GM18519 (cell line): Measurements from ENCODE around the gene UGP2.

Experiments
- ATAC-seq: cut with Tn5 transposase; IDR thresholded peaks from one replicate; pipeline ENCODE4 v1.9.1; 2021; ENCODE audit warnings: mild to moderate bottlenecking, moderate library complexity; ENCODE audit not compliant: unreplicated experiment, low FRiP score

Gene UGP2

GRCh38 chr2:63861220-63861822 is 19.6 kb downstream of the UGP2 start:
- ATAC-seq: no peak

DNA sequence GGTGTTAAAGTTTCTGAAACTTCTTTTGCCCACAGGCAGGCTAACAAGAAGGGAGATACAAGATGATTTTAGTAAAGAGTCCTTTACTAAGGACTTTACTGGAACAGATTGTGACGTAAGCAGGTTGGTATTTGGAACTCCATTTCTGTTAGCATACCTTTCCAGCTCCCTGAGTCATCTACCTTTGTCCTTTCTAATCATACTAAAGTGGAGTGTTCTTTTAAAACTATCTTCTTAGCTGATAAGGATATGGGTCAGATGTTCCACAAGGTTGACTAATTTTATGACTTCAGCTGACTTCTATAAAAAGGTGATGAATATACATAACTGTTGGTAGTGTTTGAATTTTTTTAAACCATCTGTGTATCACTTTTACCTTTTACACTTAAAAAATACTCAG is 21.1 kb downstream of the UGP2 start:
- no peak for ATAC-seq

GRCh38 chr2:63863707-63864106 is 22.0 kb downstream of the UGP2 start:
- no peak for ATAC-seq

- no peak for ATAC-seq
These were observed 23.6 kb downstream of the UGP2 start for GRCh38 chr2:63865159-63865799.

- ATAC-seq: no peak
These were observed 24.5 kb downstream of the UGP2 start for GRCh38 chr2:63866009-63866709.

- no peak for ATAC-seq
These were observed 29.0 kb downstream of the UGP2 start for GRCh38 chr2:63870679-63871078.

- no peak for ATAC-seq
These were observed 30.2 kb downstream of the UGP2 start for GRCh38 chr2:63871864-63872263.

DNA sequence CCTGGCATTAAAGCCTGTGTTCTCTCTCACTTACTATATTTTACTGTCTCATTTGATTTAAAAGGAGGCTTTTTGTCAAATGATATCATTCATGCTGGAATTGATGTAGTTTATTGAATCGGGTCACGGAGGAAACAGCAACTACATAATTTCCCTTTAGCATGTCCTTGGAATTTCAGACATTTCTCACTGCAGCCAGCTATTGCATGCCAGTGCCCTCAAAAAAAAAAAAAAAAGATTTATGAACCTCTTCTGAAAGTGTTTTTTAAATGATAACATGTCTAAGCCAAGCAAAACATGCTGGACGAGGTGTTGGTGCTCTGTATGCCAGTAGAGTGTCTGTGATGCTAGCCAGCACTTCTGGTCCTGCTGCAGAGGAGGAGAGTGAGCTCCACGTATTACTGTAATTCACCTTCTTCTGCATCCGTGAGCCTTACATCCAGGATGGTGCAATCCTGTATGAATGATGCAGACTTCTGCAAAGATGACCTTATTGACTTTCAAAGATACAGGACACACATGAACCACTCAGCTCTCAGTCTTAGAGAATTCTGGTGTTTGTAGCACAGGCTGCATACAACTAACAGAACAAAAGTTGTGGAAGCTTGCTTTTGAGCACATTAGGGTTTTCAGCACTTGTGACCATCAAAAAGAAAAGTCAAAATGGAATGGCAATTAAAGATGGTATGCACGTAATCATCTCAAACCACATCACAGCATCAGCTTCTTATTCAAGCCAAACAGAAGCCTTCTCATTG is 31.1 kb downstream of the UGP2 start:
- no peak for ATAC-seq

GRCh38 chr2:63874204-63875130 is 32.8 kb downstream of the UGP2 start:
- ATAC-seq: no peak

DNA sequence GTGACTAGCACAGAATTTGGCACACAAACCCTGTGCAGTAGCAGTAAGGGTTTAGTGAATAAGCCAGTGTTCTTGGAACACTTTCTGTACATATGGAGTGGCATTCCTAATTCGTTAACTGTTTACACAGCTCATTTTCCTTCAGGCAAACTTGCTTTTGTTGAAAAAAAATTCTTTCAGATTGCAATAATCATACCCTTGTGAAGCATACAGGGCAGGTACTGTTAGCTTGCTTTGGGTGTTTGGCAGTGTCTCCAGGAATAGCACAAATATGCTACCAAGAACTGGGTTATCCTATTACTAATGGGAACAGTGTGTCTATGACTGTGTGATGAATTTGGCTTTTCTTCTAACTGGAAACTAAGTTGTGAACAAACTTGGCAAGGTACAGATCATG is 33.4 kb downstream of the UGP2 start:
- no peak for ATAC-seq

DNA sequence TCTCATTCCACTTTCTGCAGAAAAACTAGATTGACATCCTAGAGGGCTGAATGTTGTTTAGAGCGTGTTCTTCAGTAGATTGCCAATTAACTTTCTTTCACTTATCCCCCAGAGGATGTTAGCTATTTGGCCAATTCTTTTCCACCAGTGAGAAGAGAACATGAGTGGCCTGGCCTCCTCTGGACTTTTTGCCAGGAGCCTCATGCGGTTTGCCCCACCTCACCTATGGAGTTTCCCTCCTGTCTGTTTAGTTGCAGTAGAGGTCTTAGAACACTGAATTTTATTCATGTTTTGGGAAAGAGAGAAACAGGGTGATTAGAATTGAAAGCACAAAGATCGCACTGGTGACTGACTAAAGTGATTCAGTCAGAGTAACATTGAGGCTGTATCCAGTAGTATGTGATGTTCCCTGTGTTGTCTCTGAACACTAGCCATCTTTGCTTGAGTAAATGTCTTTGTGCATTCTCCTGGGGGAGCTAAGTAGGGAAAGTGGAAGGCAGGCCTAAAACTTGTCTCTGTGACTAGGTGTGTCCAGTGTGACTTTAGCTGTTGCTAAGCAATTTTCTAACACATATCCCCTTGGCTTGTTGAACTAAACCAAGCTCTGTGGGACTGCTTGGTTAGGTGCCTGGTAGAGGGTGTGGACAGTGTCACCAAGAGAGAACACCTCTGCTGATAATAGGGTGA is 34.0 kb downstream of the UGP2 start:
- ATAC-seq: no peak

GRCh38 chr2:63876311-63876710 is 34.6 kb downstream of the UGP2 start:
- no peak for ATAC-seq

- no peak for ATAC-seq
These were observed 36.8 kb downstream of the UGP2 start for GRCh38 chr2:63878486-63878885.

- no peak for ATAC-seq
These were observed 38.3 kb downstream of the UGP2 start for GRCh38 chr2:63879876-63880433.

GRCh38 chr2:63880625-63881024 is 38.9 kb downstream of the UGP2 start:
- no peak for ATAC-seq

- no peak for ATAC-seq
These were observed 39.5 kb downstream of the UGP2 start for GRCh38 chr2:63881205-63881604.

- ATAC-seq: no peak
These were observed 40.9 kb downstream of the UGP2 start for GRCh38 chr2:63882395-63883105.

DNA sequence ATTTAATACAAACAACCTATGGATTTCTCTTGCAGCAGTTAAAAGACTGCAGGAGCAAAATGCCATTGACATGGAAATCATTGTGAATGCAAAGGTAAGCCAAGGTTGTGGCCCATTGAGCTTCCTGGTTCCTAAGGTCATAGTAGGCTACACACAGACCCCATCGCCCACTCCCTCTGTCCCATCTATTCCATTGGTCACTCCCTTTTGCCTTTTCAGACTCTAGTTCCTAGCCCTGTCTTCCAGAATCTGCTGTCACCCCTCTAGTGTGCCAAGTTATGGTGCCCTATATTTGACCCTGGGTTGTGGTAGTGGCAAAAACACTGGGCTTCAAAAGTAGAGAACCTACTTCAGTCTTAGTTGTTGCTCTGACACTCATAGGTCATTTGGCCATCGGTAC is 44.7 kb downstream of the UGP2 start:
- no peak for ATAC-seq

DNA sequence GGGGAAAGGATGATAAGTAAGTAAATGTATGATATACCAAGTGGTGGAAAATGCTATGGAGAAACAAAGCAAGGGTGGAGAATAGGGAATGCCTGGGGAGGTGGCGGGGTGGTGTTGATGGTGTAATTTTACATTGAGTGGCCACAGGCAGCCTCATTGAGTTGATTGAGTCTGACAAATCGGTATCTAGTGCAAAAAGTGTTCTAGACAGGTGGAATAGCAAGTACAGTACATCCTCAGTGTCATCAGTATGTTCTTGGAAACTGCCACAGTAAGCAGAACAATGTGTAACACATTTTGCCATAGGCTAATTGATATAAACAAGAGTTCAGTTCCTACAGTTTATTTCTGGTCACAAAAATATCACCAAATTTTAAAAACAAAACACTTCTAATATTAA is 46.4 kb downstream of the UGP2 start:
- no peak for ATAC-seq
